ENCODE measurements around the gene TMEM214. TPM values are rescaled to one million over a fixed set of nuclear protein-coding genes. Genes with fewer than 3 reads are reported as not detected.

TMEM214 gene
- total and polyA plus RNA-seq, 2 experiments from 2014 or later = 50.4 to 75.9 TPM

- 98% methylated on average over 6 of the region's 6 CpGs for WGBS (ENCODE audit: low lambda C conversion rate, missing lambda C conversion rate)
- Histone ChIP-seq H4K20me1 (ENCODE audit: insufficient read depth, poor library complexity, severe bottlenecking) (peaks cover 5% of the 10 kb centered on the region), H3K4me3 (no peak overlapping the region), H3K9me3 (ENCODE audit: low read depth) (no peaks in the 10 kb centered on the region), H3K4me1 (ENCODE audit: insufficient read depth) (peaks cover 2% of the 10 kb centered on the region), H3K27ac (no peak overlapping the region), H2AFZ (no peak overlapping the region), H3K36me3 (replicated peaks; ENCODE audit: insufficient read depth, low read depth) (no peaks in the 10 kb centered on the region), H3K4me2 (no peak overlapping the region), H3K79me2 (peaks cover 11% of the 10 kb centered on the region), H3K9me2 (replicated peaks; ENCODE audit: insufficient read depth) (no peaks in the 10 kb centered on the region), H3K27me3 (no peaks in the 10 kb centered on the region)
- no peak for DNase-seq (ENCODE audit: low spot score)
- no peak for TF ChIP-seq EZH2phosphoT487 (IDR thresholded peaks at IDR 0.05; ENCODE audit: low read depth, severe bottlenecking, unreplicated experiment)
- no peak for TF ChIP-seq CTCF (IDR thresholded peaks at IDR 0.05; ENCODE audit: poor library complexity)
- TF ChIP-seq EZH2 (IDR thresholded peaks at IDR 0.05; ENCODE audit: borderline replicate concordance) = no peak
These were observed 6.7 kb downstream of the TMEM214 start for GRCh38 chr2:27039426-27039825.

- no peak overlapping the region for H3K27ac ChIP-seq
- no peak overlapping the region for H3K4me2 ChIP-seq
- WGBS (ENCODE audit: low lambda C conversion rate, missing lambda C conversion rate) = 97% methylated on average over 7 of the region's 7 CpGs
- H3K9me3 ChIP-seq (ENCODE audit: low read depth) = no peaks in the 10 kb centered on the region
- DNase-seq (ENCODE audit: low spot score) = no peak
- no peak overlapping the region for H3K4me3 ChIP-seq
- H3K9me2 ChIP-seq (replicated peaks; ENCODE audit: insufficient read depth) = no peaks in the 10 kb centered on the region
- H3K36me3 ChIP-seq (replicated peaks; ENCODE audit: insufficient read depth, low read depth) = no peaks in the 10 kb centered on the region
- no peak overlapping the region for H2AFZ ChIP-seq
- H3K4me1 ChIP-seq (ENCODE audit: insufficient read depth) = no peaks in the 10 kb centered on the region
- H3K79me2 ChIP-seq = peaks cover 7% of the 10 kb centered on the region
- H4K20me1 ChIP-seq (ENCODE audit: insufficient read depth, poor library complexity, severe bottlenecking) = peaks cover 5% of the 10 kb centered on the region
- TF ChIP-seq EZH2 (IDR thresholded peaks at IDR 0.05; ENCODE audit: borderline replicate concordance) (no peak), EZH2phosphoT487 (IDR thresholded peaks at IDR 0.05; ENCODE audit: low read depth, severe bottlenecking, unreplicated experiment) (no peak), CTCF (IDR thresholded peaks at IDR 0.05; ENCODE audit: poor library complexity) (no peak)
- no peaks in the 10 kb centered on the region for H3K27me3 ChIP-seq
These were observed 7.1 kb downstream of the TMEM214 start for GRCh38 chr2:27039871-27040270.

- Histone ChIP-seq H2AFZ (no peak overlapping the region), H3K4me1 (ENCODE audit: insufficient read depth) (no peaks in the 10 kb centered on the region), H3K9me3 (ENCODE audit: low read depth) (no peaks in the 10 kb centered on the region), H3K36me3 (replicated peaks; ENCODE audit: insufficient read depth, low read depth) (no peaks in the 10 kb centered on the region), H3K27me3 (no peaks in the 10 kb centered on the region), H3K79me2 (peaks cover 3% of the 10 kb centered on the region), H3K4me2 (no peak overlapping the region), H3K4me3 (no peak overlapping the region), H3K27ac (no peak overlapping the region), H3K9me2 (replicated peaks; ENCODE audit: insufficient read depth) (no peaks in the 10 kb centered on the region), H4K20me1 (ENCODE audit: insufficient read depth, poor library complexity, severe bottlenecking) (peaks cover 2% of the 10 kb centered on the region)
- 95% methylated on average over 8 of the region's 8 CpGs for WGBS (ENCODE audit: low lambda C conversion rate, missing lambda C conversion rate)
- no peak for DNase-seq (ENCODE audit: low spot score)
- no peak for TF ChIP-seq EZH2phosphoT487 (IDR thresholded peaks at IDR 0.05; ENCODE audit: low read depth, severe bottlenecking, unreplicated experiment)
These were observed 7.5 kb downstream of the TMEM214 start for GRCh38 chr2:27040282-27040681.

GRCh38 chr2:27041752-27042151 is 9.0 kb downstream of the TMEM214 start:
- Histone ChIP-seq H2AFZ (no peak overlapping the region), H3K4me2 (no peak overlapping the region), H3K9me3 (ENCODE audit: low read depth) (no peaks in the 10 kb centered on the region), H3K9me2 (replicated peaks; ENCODE audit: insufficient read depth) (no peaks in the 10 kb centered on the region), H3K79me2 (no peaks in the 10 kb centered on the region), H3K36me3 (replicated peaks; ENCODE audit: insufficient read depth, low read depth) (no peaks in the 10 kb centered on the region), H3K4me1 (ENCODE audit: insufficient read depth) (no peaks in the 10 kb centered on the region), H3K27ac (no peak overlapping the region), H3K4me3 (no peak overlapping the region), H3K27me3 (no peaks in the 10 kb centered on the region), H4K20me1 (ENCODE audit: insufficient read depth, poor library complexity, severe bottlenecking) (no peaks in the 10 kb centered on the region)
- TF ChIP-seq EZH2 (IDR thresholded peaks at IDR 0.05; ENCODE audit: borderline replicate concordance) = no peak
- no peak for DNase-seq (ENCODE audit: low spot score)
- 73% methylated on average over 5 of the region's 5 CpGs for WGBS (ENCODE audit: low lambda C conversion rate, missing lambda C conversion rate)
